H4 (cell line): ENCODE data around the gene ANGPTL7. TPM values are rescaled to one million over a fixed set of nuclear protein-coding genes. Genes with fewer than 3 reads are reported as not detected.

ENCODE experiments used
- DNase-seq: peaks from one replicate; pipeline ENCODE4 v3.0.0-alpha.2; 2015; ENCODE audit warnings: low spot score
- total RNA-seq: library from RNA; depleted of rRNA; stranded (reverse); fragments of >200 nt; shearing (Covaris generic); gene quantifications from 2 replicates; pipeline ENCODE4 v1.2.3, GENCODE V29; 2014; rRNA removed

ANGPTL7 gene
- total RNA-seq, 1 experiment from 2014 or later = not detected

GRCh38 chr1:11204396-11205190 lies 15.4 kb downstream of the ANGPTL7 start:
- DNase-seq = no peak

GRCh38 chr1:11207898-11208611 lies 18.9 kb downstream of the ANGPTL7 start:
- no peak for DNase-seq

- no peak for DNase-seq
Measured at GRCh38 chr1:11211461-11211860, 22.3 kb downstream of the ANGPTL7 start.

GRCh38 chr1:11211925-11212587 lies 22.9 kb downstream of the ANGPTL7 start:
- DNase-seq = no peak

- no peak for DNase-seq
Measured at GRCh38 chr1:11214698-11215380, 25.7 kb downstream of the ANGPTL7 start.

- no peak for DNase-seq
Measured at GRCh38 chr1:11215381-11216005, 26.3 kb downstream of the ANGPTL7 start.

GRCh38 chr1:11216074-11216473 lies 26.9 kb downstream of the ANGPTL7 start:
- no peak for DNase-seq

- DNase-seq = no peak
Measured at GRCh38 chr1:11227106-11228077, 38.2 kb downstream of the ANGPTL7 start.

- DNase-seq = no peak
Measured at GRCh38 chr1:11229203-11229602, 40.0 kb downstream of the ANGPTL7 start.

- DNase-seq = no peak
Measured at GRCh38 chr1:11233208-11233607, 44.1 kb downstream of the ANGPTL7 start.

- DNase-seq = no peak
Measured at GRCh38 chr1:11237356-11237755, 48.2 kb downstream of the ANGPTL7 start.

- DNase-seq = no peak
Measured at GRCh38 chr1:11238311-11238710, 49.2 kb downstream of the ANGPTL7 start.

GRCh38 chr1:11245248-11245647 lies 56.1 kb downstream of the ANGPTL7 start:
- DNase-seq = no peak

Other genes starting within 250 kb of the ANGPTL7 start
- gene TARDBP, start 176.7 kb upstream of the ANGPTL7 start, total RNA-seq = 47.7 and 67.2 TPM in 2 replicates
- gene MASP2, start 142.1 kb upstream of the ANGPTL7 start, total RNA-seq = not detected in 2 replicates
- 28.1 and 30.4 TPM in 2 replicates for gene SRM, start 129.3 kb upstream of the ANGPTL7 start, total RNA-seq
- gene EXOSC10, start 89.5 kb upstream of the ANGPTL7 start, total RNA-seq = 45.3 and 48.5 TPM in 2 replicates
- 28.2 and 34.6 TPM in 2 replicates for gene MTOR, start 73.2 kb downstream of the ANGPTL7 start, total RNA-seq
- 9.9 and 12.8 TPM in 2 replicates for gene UBIAD1, start 83.8 kb downstream of the ANGPTL7 start, total RNA-seq